ENCODE data around the gene GBX1.

GBX1 gene

DNA sequence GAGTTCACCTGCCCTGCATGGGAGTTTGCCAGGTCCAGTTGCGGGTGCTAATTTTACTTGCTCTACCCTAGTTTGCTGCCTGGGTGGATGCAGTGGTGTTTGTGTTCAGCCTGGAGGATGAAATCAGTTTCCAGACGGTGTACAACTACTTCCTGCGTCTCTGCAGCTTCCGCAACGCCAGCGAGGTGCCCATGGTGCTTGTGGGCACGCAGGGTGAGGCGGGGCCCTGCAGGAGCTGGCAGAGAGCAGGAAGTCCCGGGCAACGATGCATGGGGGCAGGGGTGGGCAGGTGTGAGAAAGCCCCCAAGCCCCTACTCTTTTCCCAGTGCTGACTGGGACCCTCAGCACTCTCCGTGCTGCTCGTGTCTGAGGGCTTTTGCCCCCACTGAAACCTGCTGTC is 49.9 kb downstream of the GBX1 start:
- POLR2A ChIA-PET: no interaction called here
- TF ChIP-seq L3MBTL2 (conservative IDR thresholded peaks at IDR 0.05) (no peak), FOXM1 (IDR thresholded peaks at IDR 0.05; ENCODE audit: borderline replicate concordance) (no peak), FOXK2 (IDR thresholded peaks at IDR 0.05) (no peak), ARNT (IDR thresholded peaks at IDR 0.05) (no peak), LEF1 (IDR thresholded peaks at IDR 0.05; ENCODE audit: borderline replicate concordance) (no peak), SP1 (IDR thresholded peaks at IDR 0.05) (no peak), CTBP1 (IDR thresholded peaks at IDR 0.05; ENCODE audit: borderline replicate concordance) (no peak), NFRKB (IDR thresholded peaks at IDR 0.05) (no peak), HDGF (IDR thresholded peaks at IDR 0.05; ENCODE audit: borderline replicate concordance) (no peak), SUZ12 (IDR thresholded peaks at IDR 0.05) (no peak), ZNF384 (IDR thresholded peaks at IDR 0.05) (no peak), ELF4 (IDR thresholded peaks at IDR 0.05) (no peak), TARDBP (IDR thresholded peaks at IDR 0.05) (no peak), FOXA1 (IDR thresholded peaks at IDR 0.05) (no peak), BHLHE40 (IDR thresholded peaks at IDR 0.05; ENCODE audit: borderline replicate concordance) (no peak)
- TF ChIP-seq, protein P1, sequence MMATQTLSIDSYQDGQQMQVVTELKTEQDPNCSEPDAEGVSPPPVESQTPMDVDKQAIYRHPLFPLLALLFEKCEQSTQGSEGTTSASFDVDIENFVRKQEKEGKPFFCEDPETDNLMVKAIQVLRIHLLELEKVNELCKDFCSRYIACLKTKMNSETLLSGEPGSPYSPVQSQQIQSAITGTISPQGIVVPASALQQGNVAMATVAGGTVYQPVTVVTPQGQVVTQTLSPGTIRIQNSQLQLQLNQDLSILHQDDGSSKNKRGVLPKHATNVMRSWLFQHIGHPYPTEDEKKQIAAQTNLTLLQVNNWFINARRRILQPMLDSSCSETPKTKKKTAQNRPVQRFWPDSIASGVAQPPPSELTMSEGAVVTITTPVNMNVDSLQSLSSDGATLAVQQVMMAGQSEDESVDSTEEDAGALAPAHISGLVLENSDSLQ (IDR thresholded peaks at IDR 0.05): no peak
- DNase-seq (ENCODE audit: extremely low spot score): no peak
- CTCF ChIA-PET: no interaction called here

- CTCF ChIA-PET: no interaction called here
- POLR2A ChIA-PET: no interaction called here
- TF ChIP-seq FOXA1 (IDR thresholded peaks at IDR 0.05) (no peak), L3MBTL2 (conservative IDR thresholded peaks at IDR 0.05) (no peak), FOXM1 (IDR thresholded peaks at IDR 0.05; ENCODE audit: borderline replicate concordance) (no peak)
- DNase-seq (ENCODE audit: extremely low spot score): no peak
Observed at GRCh38 chr7:151116603-151117440, 50.7 kb downstream of the GBX1 start.

GRCh38 chr7:151115836-151116418 is 51.6 kb downstream of the GBX1 start:
- CTCF ChIA-PET: interaction anchor here (0.8 kb wide), 1 partner anchor 29 kb away, joined by 4 read pairs; no protein-coding TSS in a partner anchor
- TF ChIP-seq SP1 (IDR thresholded peaks at IDR 0.05): no peak
- no peak for TF ChIP-seq FOXK2 (IDR thresholded peaks at IDR 0.05)
- no peak for TF ChIP-seq NFRKB (IDR thresholded peaks at IDR 0.05)
- TF ChIP-seq ZNF384 (IDR thresholded peaks at IDR 0.05): no peak
- no peak for TF ChIP-seq ARNT (IDR thresholded peaks at IDR 0.05)
- TF ChIP-seq FOXM1 (IDR thresholded peaks at IDR 0.05; ENCODE audit: borderline replicate concordance): no peak
- no peak for DNase-seq (ENCODE audit: extremely low spot score)
- POLR2A ChIA-PET: no interaction called here

GRCh38 chr7:151115121-151115835 is 52.2 kb downstream of the GBX1 start:
- TF ChIP-seq ARNT (IDR thresholded peaks at IDR 0.05): peak; percentile 27; the same call in 1 of the 2 replicates
- TF ChIP-seq ELF4 (IDR thresholded peaks at IDR 0.05): no peak
- TF ChIP-seq FOXM1 (IDR thresholded peaks at IDR 0.05; ENCODE audit: borderline replicate concordance): no peak
- CTCF ChIA-PET: interaction anchor here (0.8 kb wide), 1 partner anchor 30 kb away, joined by 4 read pairs; no protein-coding TSS in a partner anchor
- POLR2A ChIA-PET: no interaction called here
- peak; percentile 59 for DNase-seq (ENCODE audit: extremely low spot score)

DNA sequence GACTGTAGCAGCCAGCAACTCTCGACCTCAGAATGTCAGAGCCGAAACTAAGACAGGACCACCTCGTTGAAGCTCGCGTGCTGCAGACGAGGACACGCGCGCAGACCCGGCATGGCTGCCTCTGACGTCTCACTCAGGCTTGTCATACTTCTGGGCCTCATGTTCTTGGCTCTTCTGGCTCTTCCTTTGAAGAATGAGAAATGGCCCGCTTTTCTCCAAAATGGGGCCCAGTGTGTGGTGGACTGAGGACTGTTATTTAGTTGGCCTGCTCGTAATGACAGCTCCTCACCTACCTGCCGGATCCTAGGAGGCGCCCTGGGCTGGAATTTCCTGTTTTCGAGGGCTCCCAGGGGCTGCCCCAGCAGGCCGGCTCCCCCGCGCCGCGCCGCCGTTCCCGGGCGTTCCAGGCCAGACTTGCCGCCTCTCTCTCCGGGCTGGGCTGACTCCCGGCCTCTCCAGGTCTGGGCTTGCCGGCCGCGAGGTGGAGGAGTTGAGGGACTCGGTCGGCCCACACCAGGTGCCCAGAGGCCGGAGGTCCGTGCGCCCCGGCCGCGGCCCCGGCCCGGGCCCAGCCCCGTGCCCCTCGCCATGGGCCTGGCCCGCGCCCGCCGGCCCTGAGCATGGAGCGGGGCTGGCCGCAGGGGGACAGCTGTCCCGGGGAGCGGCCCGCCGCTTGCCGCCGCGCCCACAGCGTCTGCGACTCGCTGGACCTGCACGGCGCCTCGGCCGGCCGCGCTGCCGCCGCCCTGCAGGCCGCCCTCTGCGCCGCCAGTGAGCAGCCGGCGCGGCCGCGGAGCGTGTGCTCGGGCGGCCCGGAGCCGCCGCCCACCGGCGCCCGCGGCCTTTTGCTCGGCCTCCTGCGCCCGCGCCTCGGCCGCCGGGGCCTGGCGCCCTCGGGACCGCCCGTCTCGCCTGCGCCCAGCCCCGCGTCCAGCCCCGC is 53.1 kb downstream of the GBX1 start:
- TF ChIP-seq FOXA1 (IDR thresholded peaks at IDR 0.05): no peak
- no peak for TF ChIP-seq ZNF384 (IDR thresholded peaks at IDR 0.05)
- no peak for TF ChIP-seq BHLHE40 (IDR thresholded peaks at IDR 0.05; ENCODE audit: borderline replicate concordance)
- TF ChIP-seq, protein P1 (IDR thresholded peaks at IDR 0.05): no peak
- TF ChIP-seq TARDBP (IDR thresholded peaks at IDR 0.05): no peak
- TF ChIP-seq L3MBTL2 (conservative IDR thresholded peaks at IDR 0.05): no peak; the same call in 1 of the 2 replicates
- no peak for TF ChIP-seq SP1 (IDR thresholded peaks at IDR 0.05)
- CTCF ChIA-PET: interaction anchor here (0.8 kb wide), 1 partner anchor 10 kb away, joined by 4 read pairs; no protein-coding TSS in a partner anchor
- POLR2A ChIA-PET: no interaction called here
- peak; percentile 66 for DNase-seq (ENCODE audit: extremely low spot score)

All from HEK293T (cell line).